GM12878 (cell line): Measurements from ENCODE around the gene CDK11B. TPM values are rescaled to one million over a fixed set of nuclear protein-coding genes. Genes with fewer than 3 reads are reported as not detected.

Source experiments
- ATF3 ChIP-seq: IDR thresholded peaks from 2 replicates; pipeline ENCODE4 v1.6.1; 2011; ENCODE audit warnings: low read depth, mild to moderate bottlenecking, low read length, moderate library complexity, borderline replicate concordance; ENCODE audit errors: extremely low read depth
- CEBPB ChIP-seq, 2 experiments: fragments of 150-350 bp in 1 of 2; IDR thresholded peaks; 2 replicates each; pipeline ENCODE4 v1.6.1; 2012 to 2014; ENCODE audit warnings: low read depth in 2 of 2, low read length in 2 of 2, borderline replicate concordance in 1 of 2, inconsistent platforms in 1 of 2
- CHD1 ChIP-seq: IDR thresholded peaks from 2 replicates; pipeline ENCODE4 v1.6.1; 2012; ENCODE audit warnings: low read depth, low read length, improper control_type of control experiment
- CREB1 ChIP-seq: IDR thresholded peaks from 2 replicates; pipeline ENCODE4 v1.6.1; 2012; ENCODE audit warnings: low read depth, mild to moderate bottlenecking, inconsistent platforms
- CREM ChIP-seq: IDR thresholded peaks from 2 replicates; pipeline ENCODE4 v1.6.1; 2014; ENCODE audit warnings: antibody characterized with exemption, low read depth
- CTCF ChIP-seq, 3 experiments: IDR thresholded peaks in 2 of 3; conservative IDR thresholded peaks in 1 of 3; 2 replicates each; pipeline ENCODE4 v1.5.1; 2011; ENCODE audit warnings: low read depth in 3 of 3, low read length in 3 of 3, mild to moderate bottlenecking in 3 of 3, control low read depth in 2 of 3, moderate library complexity in 2 of 3, inconsistent platforms in 1 of 3, mixed read lengths in 1 of 3; ENCODE audit not compliant: control insufficient read depth in 2 of 3, insufficient read depth in 1 of 3; ENCODE audit errors: extremely low read depth in 1 of 3
- EP300 ChIP-seq, 2 experiments: fragments of 150-350 bp in 1 of 2; IDR thresholded peaks; 2 replicates each; pipeline ENCODE4 v1.6.1; 2011 to 2012; ENCODE audit warnings: low read depth in 2 of 2, low read length in 2 of 2, borderline replicate concordance in 1 of 2, improper control_type of control experiment in 1 of 2, inconsistent platforms in 1 of 2; ENCODE audit not compliant: control insufficient read depth in 1 of 2
- HSF1 ChIP-seq: fragments of 150-350 bp; IDR thresholded peaks from 2 replicates; pipeline ENCODE4 v1.6.1; 2014; ENCODE audit warnings: mild to moderate bottlenecking, low read depth, low read length
- JUNB ChIP-seq: IDR thresholded peaks from 2 replicates; pipeline ENCODE4 v1.6.1; 2016; ENCODE audit warnings: antibody characterized with exemption, mild to moderate bottlenecking
- MXI1 ChIP-seq: fragments of 150-350 bp; IDR thresholded peaks from 2 replicates; pipeline ENCODE4 v1.6.1; 2011; ENCODE audit warnings: low read depth, mild to moderate bottlenecking, inconsistent platforms, low read length, improper control_type of control experiment
- MYB ChIP-seq: fragments of 150-350 bp; IDR thresholded peaks from 2 replicates; pipeline ENCODE4 v1.6.1; 2014; ENCODE audit warnings: mild to moderate bottlenecking, low read depth, low read length, borderline replicate concordance
- PAX8 ChIP-seq: fragments of 450-650 bp; IDR thresholded peaks from 2 replicates; pipeline ENCODE4 v1.6.1; 2017; ENCODE audit warnings: mild to moderate bottlenecking, moderate library complexity
- POLR2AphosphoS2 ChIP-seq: IDR thresholded peaks from 2 replicates; pipeline ENCODE4 v1.6.1; 2011; ENCODE audit warnings: low read depth, mild to moderate bottlenecking, low read length, improper control_type of control experiment, moderate library complexity
- POLR2AphosphoS5 ChIP-seq: IDR thresholded peaks from 2 replicates; pipeline ENCODE4 v1.6.1; 2011; ENCODE audit warnings: mild to moderate bottlenecking, low read length, inconsistent platforms
- RAD21 ChIP-seq: IDR thresholded peaks from 2 replicates; pipeline ENCODE4 v1.6.1; 2011; ENCODE audit warnings: mild to moderate bottlenecking, low read depth, low read length, moderate library complexity; ENCODE audit not compliant: insufficient read depth
- RB1 ChIP-seq: fragments of 450-650 bp; formaldehyde crosslinking; IDR thresholded peaks from 2 replicates; pipeline ENCODE4 v1.6.1; 2017; ENCODE audit warnings: mild to moderate bottlenecking, borderline replicate concordance
- SIX5 ChIP-seq: IDR thresholded peaks from 2 replicates; pipeline ENCODE4 v1.6.1; 2011; ENCODE audit warnings: mild to moderate bottlenecking, low read depth, low read length, moderate library complexity; ENCODE audit not compliant: severe bottlenecking
- SMC3 ChIP-seq: IDR thresholded peaks from 2 replicates; pipeline ENCODE4 v1.6.1; 2011; ENCODE audit warnings: low read length, improper control_type of control experiment, borderline replicate concordance
- SREBF1 ChIP-seq: IDR thresholded peaks from 2 replicates; pipeline ENCODE4 v1.6.1; 2012; ENCODE audit warnings: mild to moderate bottlenecking, low read length
- SUPT20H ChIP-seq: IDR thresholded peaks from 2 replicates; pipeline ENCODE4 v1.6.1; 2011; ENCODE audit warnings: low read depth, mild to moderate bottlenecking, low read length, moderate library complexity, borderline replicate concordance; ENCODE audit not compliant: control insufficient read depth
- SUZ12 ChIP-seq: fragments of 200-600 bp; sonication (generic); IDR thresholded peaks from one replicate; pipeline ENCODE4 v1.6.1; 2018; ENCODE audit warnings: antibody characterized with exemption, mild to moderate bottlenecking; ENCODE audit not compliant: unreplicated experiment
- TCF3 ChIP-seq: IDR thresholded peaks from 2 replicates; pipeline ENCODE4 v1.6.1; 2012; ENCODE audit warnings: low read depth, mild to moderate bottlenecking, low read length, borderline replicate concordance; ENCODE audit not compliant: insufficient read depth
- YBX1 ChIP-seq: fragments of 450-650 bp; IDR thresholded peaks from 2 replicates; pipeline ENCODE4 v1.6.1; 2016; ENCODE audit warnings: antibody characterized with exemption
- ZNF274 ChIP-seq: IDR thresholded peaks from one replicate; pipeline ENCODE4 v1.8.0; 2011; ENCODE audit not compliant: insufficient read length, insufficient read depth
- ZZZ3 ChIP-seq: IDR thresholded peaks from 2 replicates; pipeline ENCODE4 v1.6.1; 2011; ENCODE audit warnings: low read depth; ENCODE audit not compliant: control insufficient read depth, insufficient read length
- polyA plus RNA-seq, 11 experiments: library from polyadenylated mRNA; depleted of rRNA in 4 of 11; unstranded in 6 of 11; stranded (reverse) in 5 of 11; fragments of >200 nt; fragmentation: Nextera tagmentation in 4 of 11; fragmentation: Illumina TruSeq in 1 of 11; extraction: Ambion mirVana in 4 of 11; extraction: Trizol in 1 of 11; gene quantifications; 1 replicate in 1 of 11; 2 replicates in 10 of 11; pipeline versions ENCODE4 v1.2.1 to v1.2.3, GENCODE V29; 2011 to 2016; ENCODE audit warnings: inconsistent platforms in 2 of 11, missing spikeins in 2 of 11, low read depth in 1 of 11
- total RNA-seq, 4 experiments: library from RNA; depleted of rRNA in 3 of 4; stranded (reverse); fragments of >200 nt in 3 of 4; fragmentation: Illumina TruSeq in 1 of 4; extraction: Trizol in 1 of 4; gene quantifications; 2 replicates each; pipeline versions ENCODE4 v1.2.1 to v1.2.3, GENCODE V29; 2013 to 2021

Gene CDK11B
- total and polyA plus RNA-seq, 10 of the 15 experiments (the other 5 are each of a cell fraction or from before 2014, with no cell fraction given): 3.2 to 30.9 (median 18.0) TPM

DNA sequence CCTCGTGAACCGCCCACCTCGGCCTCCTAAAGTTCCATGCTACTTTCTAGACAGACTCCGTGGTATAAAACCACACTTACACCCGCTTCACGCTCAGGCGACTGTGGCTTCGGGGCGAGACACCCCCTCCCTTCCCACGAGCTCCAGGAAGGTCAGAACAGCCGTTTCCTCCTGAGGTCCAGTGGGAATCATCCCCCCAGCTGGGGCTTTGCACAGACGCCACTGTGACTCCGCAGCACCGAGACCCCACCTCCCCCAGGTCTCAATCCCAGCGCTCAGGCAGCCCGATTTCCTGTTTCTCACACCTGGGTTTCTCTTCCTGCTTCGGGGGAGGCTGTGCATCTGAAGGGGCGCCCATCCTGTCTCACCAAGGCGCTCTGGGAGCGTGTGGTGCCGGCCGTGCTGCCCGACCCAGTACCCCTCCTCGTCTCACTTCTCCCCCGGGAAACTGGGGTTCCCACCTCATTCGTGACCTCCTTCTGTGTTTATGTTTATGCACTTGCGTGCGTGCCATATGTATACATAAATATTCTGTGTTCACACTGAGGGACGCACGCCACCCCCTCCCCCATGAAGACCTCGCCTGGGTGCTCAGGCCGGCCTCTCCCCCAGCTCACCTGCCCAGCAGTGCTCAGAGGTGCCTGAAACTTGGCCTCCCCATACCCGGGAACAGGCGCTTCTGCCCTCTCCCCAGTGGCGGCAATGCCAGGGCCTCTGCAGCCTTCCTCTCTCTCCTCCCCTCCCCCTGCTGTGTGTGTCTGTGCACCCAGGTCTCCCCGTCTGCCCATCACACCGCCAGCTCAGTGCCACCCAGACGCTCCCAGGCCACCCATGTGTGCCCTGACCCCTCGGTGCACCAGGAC is 19.1 kb upstream of the CDK11B start (continued):
- TF ChIP-seq ATF3: no peak
- TF ChIP-seq JUNB: no peak
- TF ChIP-seq CREM: peak; percentile 47; the same call in 1 of the 2 replicates
- TF ChIP-seq TCF3: peak; percentile 64
- TF ChIP-seq ZNF274: no peak
- TF ChIP-seq YBX1: no peak
- TF ChIP-seq RB1: 0 out of 2 replicates have a peak, but pooled peaks have one; percentile 25
- TF ChIP-seq MYB: no peak
- peak; percentile 34; the same call in 1 of the 2 replicates for TF ChIP-seq POLR2AphosphoS2
- TF ChIP-seq ZZZ3: no peak
- no peak for TF ChIP-seq CTCF (IDR thresholded peaks at IDR 0.05 in 2 of 3, conservative IDR thresholded peaks at IDR 0.05 in 1 of 3; ENCODE audit: control insufficient read depth in 2 of 3, extremely low read depth in 1 of 3, insufficient read depth in 1 of 3, low read depth in 3 of 3, low read length in 3 of 3)
- no peak for TF ChIP-seq RAD21
- peak; percentile 72 for TF ChIP-seq POLR2AphosphoS5
- no peak for TF ChIP-seq SREBF1
- TF ChIP-seq CEBPB (IDR thresholded peaks at IDR 0.05; ENCODE audit: borderline replicate concordance in 1 of 2, low read depth in 2 of 2, low read length in 2 of 2): no peak
- TF ChIP-seq MXI1: peak; percentile 52; the same call in 1 of the 2 replicates
- TF ChIP-seq SUZ12: no peak
- no peak for TF ChIP-seq SUPT20H
- TF ChIP-seq EP300 (IDR thresholded peaks at IDR 0.05; ENCODE audit: borderline replicate concordance in 1 of 2, control insufficient read depth in 1 of 2, low read depth in 2 of 2, low read length in 2 of 2): peak; percentile 52 to 70; a peak in 2 of 4 replicates
- no peak for TF ChIP-seq PAX8
- TF ChIP-seq CHD1: no peak
- 0 out of 2 replicates have a peak, but pooled peaks have one; percentile 6 for TF ChIP-seq SMC3
- peak; percentile 40; the same call in 1 of the 2 replicates for TF ChIP-seq CREB1
- no peak for TF ChIP-seq HSF1
- TF ChIP-seq SIX5: no peak
